Esophagus muscularis mucosa (tissue), 4 donors: ENCODE data around the gene CFAP221. TPM values are rescaled to one million over a fixed set of nuclear protein-coding genes. Genes with fewer than 3 reads are reported as not detected.

Experiments
- DNase-seq: peaks from one replicate; pipeline ENCODE4 v3.0.0-alpha.2; 2017; ENCODE audit errors: extremely low spot score
- H3K27ac ChIP-seq, 4 donors: fragments of 200-600 bp; sonication (generic); replicated peaks in 1 of 4; 1 replicate in 3 of 4; 2 replicates in 1 of 4; pipeline ENCODE4 v1.5.1; 2016 to 2019; ENCODE audit warnings: mild to moderate bottlenecking in 1 of 4
- H3K27me3 ChIP-seq, 4 donors: fragments of 200-600 bp; sonication (generic); one replicate each; pipeline versions ENCODE4 v1.5.1 to v1.6.0; 2016 to 2019
- H3K36me3 ChIP-seq, 4 donors: fragments of 200-600 bp; sonication (generic); one replicate each; pipeline ENCODE4 v1.5.1; 2016 to 2019
- H3K4me1 ChIP-seq, 4 donors: fragments of 200-600 bp; sonication (generic); one replicate each; pipeline ENCODE4 v1.5.1; 2016 to 2019
- H3K4me3 ChIP-seq, 4 donors: fragments of 200-600 bp; sonication (generic); 1 replicate in 2 of 4; 2 replicates in 2 of 4; pipeline ENCODE4 v1.5.1; 2016 to 2019; ENCODE audit warnings: mild to moderate bottlenecking in 4 of 4, moderate library complexity in 1 of 4
- H3K9me3 ChIP-seq, 4 donors: fragments of 200-600 bp; sonication (generic); 1 replicate in 3 of 4; 2 replicates in 1 of 4; pipeline ENCODE4 v1.5.1; 2016 to 2019
- EP300 ChIP-seq: sonication (generic); formaldehyde crosslinking; IDR thresholded peaks from one replicate; pipeline ENCODE4 v1.6.1; 2017; ENCODE audit warnings: antibody characterized with exemption
- POLR2A ChIP-seq: fragments of 450-650 bp; IDR thresholded peaks from one replicate; pipeline ENCODE4 v1.6.1; 2017; ENCODE audit warnings: antibody characterized with exemption, moderate library complexity, mild to moderate bottlenecking, low read depth
- POLR2AphosphoS5 ChIP-seq, 2 donors: sonication (generic); formaldehyde crosslinking; IDR thresholded peaks; one replicate each; pipeline ENCODE4 v1.6.1; 2017; ENCODE audit warnings: antibody characterized with exemption in 2 of 2
- WGBS: methylation state at CpG from one replicate; pipeline ENCODE4 v1.1.5; 2018; 5-methylcytosine and 5-hydroxymethylcytosine counted together
- intact Hi-C: fragments of 100-400 bp; cut with DNase I; formaldehyde crosslinking; loops from one replicate; pipeline ENCODE4 v1.15.1; 2023
- total RNA-seq, 4 donors: library from RNA; depleted of rRNA; stranded (reverse); fragments of >200 nt; gene quantifications; one replicate each; pipeline versions ENCODE4 v1.1.0 to v1.2.1, GENCODE V29; 2016
- TF ChIP-seq, protein P1 (sequence below), 3 experiments: fragments of 200-600 bp in 2 of 3; fragments of 450-650 bp in 1 of 3; sonication (generic) in 2 of 3; IDR thresholded peaks; one replicate each; pipeline ENCODE4 v1.5.1; 2017 to 2019; ENCODE audit warnings: antibody characterized with exemption in 3 of 3, mild to moderate bottlenecking in 2 of 3, moderate library complexity in 1 of 3

Gene CFAP221
- total RNA-seq, 4 donors from 2014 or later, result 0.17 to 0.97 (median 0.29) TPM

DNA sequence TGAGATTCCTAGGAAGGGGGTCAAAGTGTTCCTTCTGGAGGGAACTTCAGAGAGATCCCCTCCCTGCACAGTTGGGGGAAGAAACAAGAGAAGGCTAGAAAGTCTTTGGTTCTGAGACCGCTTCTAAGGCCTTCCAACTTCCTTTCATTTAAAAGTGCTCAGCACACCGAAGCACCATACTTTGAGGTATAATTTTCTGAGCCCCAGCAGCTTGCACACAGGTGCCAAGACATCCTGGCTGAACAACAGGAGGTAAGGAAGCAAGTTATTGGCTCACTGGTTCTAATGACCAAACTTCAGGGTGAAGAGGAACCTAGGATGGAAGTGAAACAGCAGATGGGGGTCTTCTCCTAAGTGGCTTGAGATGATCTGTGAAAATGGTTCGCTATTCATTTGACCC lies 154.0 kb downstream of the CFAP221 start:
- DNase-seq, result no peak
- Histone ChIP-seq H3K36me3 (no peaks in the 10 kb centered on the region), H3K27ac (no peak overlapping the region), H3K4me3 (no peak overlapping the region), H3K9me3 (no peaks in the 10 kb centered on the region), H3K27me3 (no peaks in the 10 kb centered on the region), H3K4me1 (peaks cover 0 to 20% (median 11%) of the 10 kb centered on the region in 4 donors)
- WGBS, result 98% methylated on average over 3 of the region's 3 CpGs
- intact Hi-C loops, result no loop called here
- TF ChIP-seq EP300 (no peak), POLR2AphosphoS5 (IDR thresholded peaks at IDR 0.05) (no peak), POLR2A (no peak)
- TF ChIP-seq, protein P1, sequence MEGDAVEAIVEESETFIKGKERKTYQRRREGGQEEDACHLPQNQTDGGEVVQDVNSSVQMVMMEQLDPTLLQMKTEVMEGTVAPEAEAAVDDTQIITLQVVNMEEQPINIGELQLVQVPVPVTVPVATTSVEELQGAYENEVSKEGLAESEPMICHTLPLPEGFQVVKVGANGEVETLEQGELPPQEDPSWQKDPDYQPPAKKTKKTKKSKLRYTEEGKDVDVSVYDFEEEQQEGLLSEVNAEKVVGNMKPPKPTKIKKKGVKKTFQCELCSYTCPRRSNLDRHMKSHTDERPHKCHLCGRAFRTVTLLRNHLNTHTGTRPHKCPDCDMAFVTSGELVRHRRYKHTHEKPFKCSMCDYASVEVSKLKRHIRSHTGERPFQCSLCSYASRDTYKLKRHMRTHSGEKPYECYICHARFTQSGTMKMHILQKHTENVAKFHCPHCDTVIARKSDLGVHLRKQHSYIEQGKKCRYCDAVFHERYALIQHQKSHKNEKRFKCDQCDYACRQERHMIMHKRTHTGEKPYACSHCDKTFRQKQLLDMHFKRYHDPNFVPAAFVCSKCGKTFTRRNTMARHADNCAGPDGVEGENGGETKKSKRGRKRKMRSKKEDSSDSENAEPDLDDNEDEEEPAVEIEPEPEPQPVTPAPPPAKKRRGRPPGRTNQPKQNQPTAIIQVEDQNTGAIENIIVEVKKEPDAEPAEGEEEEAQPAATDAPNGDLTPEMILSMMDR (IDR thresholded peaks at IDR 0.05), result no peak

DNA sequence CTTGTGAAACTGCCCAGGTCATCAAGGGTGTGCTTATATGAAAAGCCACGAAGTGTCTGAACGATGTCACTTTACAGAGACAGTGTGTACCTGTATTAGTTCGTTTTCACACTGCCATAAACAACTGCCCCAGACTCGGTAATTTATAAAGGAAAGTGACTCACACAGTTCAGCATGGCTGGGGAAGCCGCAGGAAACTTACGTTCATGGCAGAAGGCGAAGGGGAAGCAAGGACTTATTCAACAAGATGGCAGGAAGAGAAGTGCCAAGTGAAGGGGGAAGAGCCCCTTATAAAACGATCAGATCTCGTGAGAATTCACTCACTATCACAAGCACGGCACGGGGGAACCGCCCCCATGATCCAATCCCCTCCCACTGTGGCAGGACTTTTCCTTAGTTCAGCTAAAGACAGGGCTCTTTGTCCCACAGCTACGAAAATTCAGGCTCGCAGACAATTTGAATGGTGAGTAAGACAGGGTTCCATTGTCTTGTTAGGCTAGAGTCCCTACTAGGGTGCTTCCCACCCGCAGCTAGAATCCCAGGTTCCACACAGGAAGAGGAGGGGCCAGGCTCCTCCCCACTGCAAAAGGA lies 154.9 kb downstream of the CFAP221 start:
- Histone ChIP-seq H3K9me3 (no peaks in the 10 kb centered on the region), H3K4me1 (peaks cover 0 to 20% (median 11%) of the 10 kb centered on the region in 4 donors), H3K4me3 (no peak overlapping the region), H3K27me3 (no peaks in the 10 kb centered on the region), H3K36me3 (no peaks in the 10 kb centered on the region), H3K27ac (no peak overlapping the region)
- WGBS, result 76% methylated on average over 12 of the region's 15 CpGs
- intact Hi-C loops, result no loop called here
- no peak for DNase-seq
- no peak for TF ChIP-seq POLR2A
- no peak for TF ChIP-seq POLR2AphosphoS5 (IDR thresholded peaks at IDR 0.05)
- TF ChIP-seq, protein P1 (IDR thresholded peaks at IDR 0.05), result no peak

DNA sequence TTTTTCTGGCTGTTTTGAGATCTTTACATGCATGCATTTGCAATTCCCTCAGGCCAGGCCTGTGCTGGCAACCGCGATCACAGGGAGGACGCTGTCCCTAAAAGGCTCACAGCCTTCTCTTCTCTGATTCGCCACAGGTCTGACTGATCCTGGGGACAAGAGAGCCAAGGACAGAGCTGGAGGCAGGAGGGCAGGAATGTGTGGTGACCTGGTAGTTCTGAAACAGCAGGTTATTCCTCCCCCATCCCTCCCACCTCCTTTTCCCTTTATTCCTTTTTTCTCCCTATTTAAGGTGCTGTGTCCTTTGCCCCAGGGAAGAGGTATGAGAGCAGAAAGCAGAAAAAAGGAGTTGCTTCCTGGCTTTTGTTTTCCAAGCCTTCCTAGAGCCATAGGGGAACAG lies 156.6 kb downstream of the CFAP221 start:
- H3K27ac ChIP-seq, result no peak overlapping the region
- H3K4me1 ChIP-seq, result peaks cover 0 to 7% (median 2%) of the 10 kb centered on the region in 4 donors
- no peaks in the 10 kb centered on the region for H3K27me3 ChIP-seq
- peaks cover 0 to 6% (median 5%) of the 10 kb centered on the region in 4 donors for H3K9me3 ChIP-seq
- no peaks in the 10 kb centered on the region for H3K36me3 ChIP-seq
- intact Hi-C loops, result loop anchor here (10.0 kb wide), 1 partner anchor 474 kb away; no protein-coding TSS in a partner anchor
- no peak overlapping the region for H3K4me3 ChIP-seq
- DNase-seq, result no peak
- TF ChIP-seq, protein P1 (IDR thresholded peaks at IDR 0.05), result no peak
- TF ChIP-seq POLR2A, result no peak
- no peak for TF ChIP-seq EP300
- no peak for TF ChIP-seq POLR2AphosphoS5 (IDR thresholded peaks at IDR 0.05)
- 80% methylated on average over 4 of the region's 4 CpGs for WGBS

DNA sequence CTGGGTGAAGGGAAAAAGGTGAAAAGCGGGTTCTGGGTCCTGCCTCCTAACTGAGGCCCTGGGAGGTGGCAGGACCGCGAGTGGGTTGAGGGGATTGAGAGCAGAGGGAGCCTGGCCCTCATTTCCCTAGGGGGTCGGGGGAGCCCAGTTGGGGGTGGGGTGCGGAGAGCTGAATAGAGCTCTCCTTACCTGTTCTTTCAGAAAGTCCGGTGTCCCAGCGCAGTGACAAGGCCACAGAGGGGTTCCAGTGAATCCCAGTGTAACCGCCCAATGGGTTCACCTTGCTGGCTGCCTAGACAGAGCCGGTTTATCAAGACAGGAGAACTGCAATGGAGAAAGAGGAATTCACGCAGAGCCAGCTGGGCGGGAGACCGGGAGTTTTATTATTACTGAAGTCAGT lies 157.1 kb downstream of the CFAP221 start:
- Histone ChIP-seq H3K4me3 (no peak overlapping the region), H3K27ac (no peak overlapping the region), H3K27me3 (no peaks in the 10 kb centered on the region), H3K4me1 (peaks cover 0 to 7% (median 2%) of the 10 kb centered on the region in 4 donors), H3K9me3 (peaks cover 0 to 6% (median 5%) of the 10 kb centered on the region in 4 donors), H3K36me3 (no peaks in the 10 kb centered on the region)
- TF ChIP-seq EP300, result no peak
- no peak for TF ChIP-seq POLR2AphosphoS5 (IDR thresholded peaks at IDR 0.05)
- no peak for TF ChIP-seq POLR2A
- TF ChIP-seq, protein P1 (IDR thresholded peaks at IDR 0.05), result no peak
- WGBS, result 72% methylated on average over 12 of the region's 12 CpGs
- no peak for DNase-seq
- intact Hi-C loops, result loop anchor here (10.0 kb wide), 1 partner anchor 473 kb away; no protein-coding TSS in a partner anchor
